Suprapubic skin (tissue), 3 donors: Measurements from ENCODE around the gene PATL2.

ENCODE experiments used
- CTCF ChIP-seq, 2 donors: fragments of 200-600 bp in 1 of 2; fragments of 450-650 bp in 1 of 2; sonication (generic) in 1 of 2; IDR thresholded peaks; one replicate each; pipeline ENCODE4 v1.5.1; 2016 to 2019; ENCODE audit warnings: antibody characterized with exemption in 2 of 2, mild to moderate bottlenecking in 1 of 2, moderate library complexity in 1 of 2
- POLR2A ChIP-seq, 2 donors: fragments of 450-650 bp; IDR thresholded peaks; one replicate each; pipeline ENCODE4 v1.6.1; 2017; ENCODE audit warnings: antibody characterized with exemption in 2 of 2, mild to moderate bottlenecking in 2 of 2, moderate library complexity in 2 of 2

GRCh38 chr15:44706401-44706800 lies 4.7 kb downstream of the PATL2 start:
- no peak for TF ChIP-seq POLR2A (IDR thresholded peaks at IDR 0.05)
- no peak for TF ChIP-seq CTCF (IDR thresholded peaks at IDR 0.05)
